HFF-Myc (cell line): ENCODE data around the gene TCEAL7.

Experiments
- DNase-seq: peaks from one replicate; pipeline ENCODE4 v3.0.0-alpha.2; 2011; ENCODE audit warnings: low read depth; ENCODE audit errors: extremely low read depth
- H3K4me3 ChIP-seq: replicated peaks from 2 replicates; pipeline ENCODE4 v1.5.1; 2011; ENCODE audit warnings: low read depth, mild to moderate bottlenecking, control low read depth, low read length
- CTCF ChIP-seq: IDR thresholded peaks from 2 replicates; pipeline ENCODE4 v1.5.1; 2012; ENCODE audit warnings: mild to moderate bottlenecking, low read depth, low read length, control low read depth; ENCODE audit errors: missing control alignments

The TCEAL7 gene

DNA sequence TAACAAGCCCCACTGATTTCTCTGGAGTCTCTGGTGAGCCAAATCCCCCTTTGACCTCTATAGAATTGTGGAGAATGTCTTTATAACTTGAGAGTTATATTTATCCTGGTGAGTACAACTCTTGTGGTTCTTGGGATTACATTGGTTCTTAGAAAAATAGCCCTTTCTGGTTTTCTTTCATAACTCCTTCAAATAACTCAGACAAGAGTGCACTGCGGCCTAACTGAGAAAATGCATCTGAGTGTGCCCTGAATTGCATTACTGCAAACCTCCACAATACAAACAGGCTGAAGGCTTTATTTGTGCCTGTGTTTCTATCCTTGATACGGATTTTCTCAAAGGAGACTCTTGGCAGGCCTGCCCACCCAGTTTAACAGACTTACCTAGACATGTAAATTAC is 49.0 kb downstream of the TCEAL7 start:
- DNase-seq = no peak
- no peak overlapping the region for H3K4me3 ChIP-seq
- no peak for TF ChIP-seq CTCF
